Measurements from ENCODE around the gene LTN1. TPM values are rescaled to one million over a fixed set of nuclear protein-coding genes. Genes with fewer than 3 reads are reported as not detected.

The LTN1 gene
- total and polyA plus RNA-seq, 8 donors, result 21.8 to 44.7 (median 36.2) TPM

DNA sequence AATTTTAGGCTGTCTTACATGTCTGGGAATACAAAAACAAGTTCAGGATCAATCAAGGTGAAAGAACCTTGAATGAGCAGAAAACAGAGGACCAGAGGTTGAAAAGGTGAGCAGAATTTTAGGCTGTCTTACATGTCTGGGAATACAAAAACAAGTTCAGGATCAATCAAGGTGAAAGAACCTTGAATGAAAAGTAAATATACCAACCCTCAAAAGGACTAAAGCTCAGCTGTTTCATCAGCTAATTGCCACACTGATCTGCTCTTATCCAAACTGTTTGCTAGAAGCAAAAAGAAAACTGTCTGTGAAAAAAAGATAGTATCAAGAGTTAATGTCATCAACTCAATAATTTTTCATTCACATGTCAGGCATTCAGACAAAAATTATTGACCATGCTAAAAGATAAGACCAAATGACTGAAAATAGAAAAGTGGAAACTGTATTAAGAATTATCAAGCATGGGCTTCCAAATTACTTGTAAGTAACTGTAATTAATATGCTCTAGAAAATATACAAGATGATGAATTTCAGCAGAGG, 69.2 kb downstream of the LTN1 start:
- Histone ChIP-seq H3K4me3 (no peak overlapping the region), H3K36me3 (peaks cover 0 to 30% of the 10 kb centered on the region in 2 donors), H3K9me3 (no peaks in the 10 kb centered on the region), H3K27ac (no peak overlapping the region), H3K27me3 (no peaks in the 10 kb centered on the region), H3K4me1 (no peaks in the 10 kb centered on the region)
- TF ChIP-seq, protein P1, sequence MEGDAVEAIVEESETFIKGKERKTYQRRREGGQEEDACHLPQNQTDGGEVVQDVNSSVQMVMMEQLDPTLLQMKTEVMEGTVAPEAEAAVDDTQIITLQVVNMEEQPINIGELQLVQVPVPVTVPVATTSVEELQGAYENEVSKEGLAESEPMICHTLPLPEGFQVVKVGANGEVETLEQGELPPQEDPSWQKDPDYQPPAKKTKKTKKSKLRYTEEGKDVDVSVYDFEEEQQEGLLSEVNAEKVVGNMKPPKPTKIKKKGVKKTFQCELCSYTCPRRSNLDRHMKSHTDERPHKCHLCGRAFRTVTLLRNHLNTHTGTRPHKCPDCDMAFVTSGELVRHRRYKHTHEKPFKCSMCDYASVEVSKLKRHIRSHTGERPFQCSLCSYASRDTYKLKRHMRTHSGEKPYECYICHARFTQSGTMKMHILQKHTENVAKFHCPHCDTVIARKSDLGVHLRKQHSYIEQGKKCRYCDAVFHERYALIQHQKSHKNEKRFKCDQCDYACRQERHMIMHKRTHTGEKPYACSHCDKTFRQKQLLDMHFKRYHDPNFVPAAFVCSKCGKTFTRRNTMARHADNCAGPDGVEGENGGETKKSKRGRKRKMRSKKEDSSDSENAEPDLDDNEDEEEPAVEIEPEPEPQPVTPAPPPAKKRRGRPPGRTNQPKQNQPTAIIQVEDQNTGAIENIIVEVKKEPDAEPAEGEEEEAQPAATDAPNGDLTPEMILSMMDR (IDR thresholded peaks at IDR 0.05), result no peak
- DNase-seq (no peak), ATAC-seq (no peak)
- intact Hi-C loops (cut with DNase I), result no loop called here

DNA sequence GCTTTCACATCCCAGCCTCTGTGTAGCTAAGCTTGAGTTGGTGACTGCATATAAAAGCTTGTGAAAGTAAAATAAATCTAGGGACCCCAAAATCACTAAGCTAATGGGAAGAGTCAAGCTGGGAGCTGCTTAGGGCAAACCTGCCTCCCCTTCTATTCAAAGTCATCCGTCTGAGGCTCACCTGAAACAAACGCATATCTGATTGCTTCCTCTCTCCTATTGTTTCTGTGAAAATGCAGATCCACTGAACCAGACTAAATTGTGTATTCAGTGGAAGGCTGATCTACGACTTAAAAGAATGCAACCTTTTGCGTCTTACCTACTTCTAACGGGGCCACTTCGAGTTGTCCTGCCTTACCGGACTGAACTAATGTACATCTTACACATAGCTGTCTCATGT, 70.3 kb downstream of the LTN1 start:
- H3K36me3 ChIP-seq, result peaks cover 0 to 30% of the 10 kb centered on the region in 2 donors
- intact Hi-C loops (cut with DNase I), result no loop called here
- no peaks in the 10 kb centered on the region for H3K27me3 ChIP-seq
- no peaks in the 10 kb centered on the region for H3K9me3 ChIP-seq
- DNase-seq, result no peak
- H3K4me3 ChIP-seq, result no peak overlapping the region
- ATAC-seq, result no peak
- TF ChIP-seq, protein P1 (IDR thresholded peaks at IDR 0.05), result no peak
- H3K4me1 ChIP-seq, result no peaks in the 10 kb centered on the region
- no peak overlapping the region for H3K27ac ChIP-seq

DNA sequence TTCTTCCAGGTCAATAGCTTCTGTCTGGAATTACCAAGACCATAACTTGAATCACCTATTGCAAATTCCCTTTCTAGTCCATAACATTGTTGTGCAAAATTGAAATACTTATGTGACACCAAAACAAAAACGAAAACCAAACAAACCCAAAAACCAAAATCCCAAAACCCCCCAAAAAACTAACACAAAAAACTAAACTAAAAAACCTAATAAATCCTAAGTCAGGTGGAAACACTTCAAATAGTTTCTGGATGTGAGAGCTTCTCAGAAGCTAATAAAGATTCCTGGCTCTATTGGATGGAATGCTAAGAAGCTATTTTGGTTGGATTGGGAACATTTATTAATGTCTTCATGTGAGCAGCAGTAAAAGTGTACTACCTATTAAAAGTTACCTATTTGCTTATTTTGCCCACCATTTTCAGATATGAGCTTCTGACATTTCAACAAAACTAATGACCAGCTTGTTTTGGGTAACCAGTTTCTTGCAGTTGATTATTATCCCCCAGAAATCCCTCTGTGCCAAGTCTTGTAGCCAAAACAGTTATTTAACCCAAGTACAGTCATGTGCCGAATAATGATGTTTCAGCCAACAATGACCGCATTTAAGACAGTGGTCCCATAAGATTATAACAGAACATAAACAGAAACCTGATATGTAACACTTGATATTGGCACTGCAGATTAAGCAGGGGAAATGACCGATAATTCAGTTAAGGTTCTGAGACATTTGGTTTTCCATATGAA, 76.4 kb downstream of the LTN1 start:
- intact Hi-C loops (cut with DNase I), result no loop called here
- H3K9me3 ChIP-seq, result no peaks in the 10 kb centered on the region
- no peak for ATAC-seq
- H3K4me1 ChIP-seq, result no peaks in the 10 kb centered on the region
- TF ChIP-seq, protein P1 (IDR thresholded peaks at IDR 0.05), result no peak
- no peak overlapping the region for H3K27ac ChIP-seq
- H3K4me3 ChIP-seq, result no peak overlapping the region
- no peak for DNase-seq
- no peaks in the 10 kb centered on the region for H3K36me3 ChIP-seq
- H3K27me3 ChIP-seq, result no peaks in the 10 kb centered on the region

DNA sequence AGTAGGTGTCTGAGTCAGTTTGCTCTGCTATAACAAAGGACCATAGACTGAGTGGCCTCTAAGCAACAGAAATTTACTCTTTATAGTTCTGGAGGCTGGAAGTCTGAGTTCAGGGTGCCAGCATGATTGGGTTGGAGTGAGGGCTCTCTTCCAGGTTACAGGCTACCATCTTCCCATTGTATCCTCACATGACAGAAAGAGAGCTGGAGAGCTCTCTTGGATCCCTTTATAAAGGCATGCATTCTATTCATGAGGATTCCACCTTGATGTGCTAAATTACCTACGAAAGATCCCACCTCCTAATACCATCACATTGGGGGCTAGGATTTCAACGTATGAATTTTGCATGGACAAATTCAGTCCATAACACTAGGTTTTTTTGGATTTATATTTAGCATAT, 79.6 kb downstream of the LTN1 start:
- H3K27me3 ChIP-seq, result no peaks in the 10 kb centered on the region
- intact Hi-C loops (cut with DNase I), result no loop called here
- no peaks in the 10 kb centered on the region for H3K9me3 ChIP-seq
- H3K27ac ChIP-seq, result no peak overlapping the region
- no peak for ATAC-seq
- H3K36me3 ChIP-seq, result no peaks in the 10 kb centered on the region
- H3K4me1 ChIP-seq, result no peaks in the 10 kb centered on the region
- TF ChIP-seq, protein P1 (IDR thresholded peaks at IDR 0.05), result no peak
- no peak overlapping the region for H3K4me3 ChIP-seq
- no peak for DNase-seq

DNA sequence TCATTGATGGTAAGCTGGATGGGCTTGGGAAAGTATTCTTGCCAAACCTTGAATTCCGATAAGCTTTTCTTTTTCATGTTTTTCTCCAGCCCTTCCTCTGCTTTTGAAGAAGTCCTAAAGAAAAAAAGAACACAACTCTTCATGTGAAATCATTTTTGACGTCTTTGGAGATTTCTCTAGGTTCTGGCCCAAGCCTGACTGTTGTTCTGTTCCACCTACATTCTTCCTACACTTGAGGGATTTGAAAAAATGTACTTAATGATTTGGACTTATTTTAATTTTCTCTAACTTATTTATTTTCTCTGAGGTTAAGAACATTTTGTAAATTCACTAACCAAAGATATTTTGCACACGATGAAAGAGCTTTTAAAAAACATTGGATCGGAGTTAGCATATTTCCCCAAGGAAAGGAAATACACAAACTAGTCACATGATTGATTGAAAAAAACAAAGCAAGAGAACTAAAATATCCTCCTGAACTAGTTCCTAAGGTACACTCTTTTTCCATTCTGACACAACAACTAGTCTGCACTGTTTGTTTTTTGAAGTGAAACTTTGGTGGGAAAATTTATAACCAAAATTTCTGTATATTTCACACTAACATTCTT, 82.3 kb downstream of the LTN1 start:
- Histone ChIP-seq H3K4me1 (no peaks in the 10 kb centered on the region), H3K27me3 (no peaks in the 10 kb centered on the region), H3K4me3 (no peak overlapping the region), H3K27ac (no peak overlapping the region), H3K9me3 (no peaks in the 10 kb centered on the region), H3K36me3 (no peaks in the 10 kb centered on the region)
- no peak for ATAC-seq
- intact Hi-C loops (cut with DNase I), result no loop called here
- no peak for DNase-seq
- TF ChIP-seq, protein P1 (IDR thresholded peaks at IDR 0.05), result no peak

Measured in left lung (tissue), 10 donors.